GM21423 (cell line): ENCODE data around the gene FILIP1.
A peak's percentile ranks its signal among the peaks of the same experiment; 100 is the strongest.

ENCODE experiments used
- ATAC-seq: cut with Tn5 transposase; IDR thresholded peaks from one replicate; pipeline ENCODE4 v1.9.1; 2021; ENCODE audit warnings: mild to moderate bottlenecking, moderate library complexity; ENCODE audit not compliant: unreplicated experiment

FILIP1 gene

DNA sequence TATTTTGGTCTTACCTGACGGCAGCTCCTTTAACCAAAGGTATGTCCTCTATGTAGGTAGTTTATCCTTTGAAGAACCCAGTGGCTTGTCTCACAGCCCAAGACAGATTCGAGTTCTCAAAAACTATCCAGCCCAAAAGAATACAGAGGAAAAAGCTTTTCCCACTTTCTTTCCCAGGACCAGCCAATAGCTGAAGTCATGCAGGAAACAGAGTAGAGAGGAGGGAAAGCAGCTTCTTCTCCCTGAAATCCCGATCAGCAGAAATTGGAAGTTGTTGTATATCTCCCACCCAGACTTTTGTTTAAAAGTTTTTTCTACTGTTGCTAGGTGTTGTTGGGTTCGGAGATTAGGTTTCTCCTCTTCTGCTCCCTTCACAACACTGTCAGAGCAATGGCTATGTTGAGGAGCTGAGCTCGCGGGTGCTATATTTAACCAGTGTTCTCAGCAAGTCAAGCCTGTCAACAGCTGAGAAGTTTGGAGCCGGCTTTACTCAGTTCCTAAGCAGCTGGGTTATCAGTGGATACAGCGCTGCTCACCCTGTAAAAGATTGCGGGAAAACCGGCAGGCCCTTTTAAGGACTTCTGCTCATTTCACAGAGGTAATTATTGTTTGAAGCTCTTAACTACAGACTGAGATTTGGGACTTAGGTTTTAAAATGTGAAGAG, at the start of gene FILIP1:
Gene FILIP1 (minus strand): TSS at position 401 of the 665 bp plus-strand sequence. CDS start 78,828 bp downstream, outside the sequence.
- ATAC-seq, result no peak

- no peak for ATAC-seq
Measured at GRCh38 chr6:75543311-75543710, 49.7 kb upstream of the FILIP1 start.

GRCh38 chr6:75539136-75539535, 45.5 kb upstream of the FILIP1 start:
- no peak for ATAC-seq

- ATAC-seq, result no peak
Measured at GRCh38 chr6:75532521-75532920, 38.9 kb upstream of the FILIP1 start.

- ATAC-seq, result no peak
Measured at GRCh38 chr6:75531174-75531573, 37.6 kb upstream of the FILIP1 start.

- no peak for ATAC-seq
Measured at GRCh38 chr6:75530696-75531095, 37.1 kb upstream of the FILIP1 start.

DNA sequence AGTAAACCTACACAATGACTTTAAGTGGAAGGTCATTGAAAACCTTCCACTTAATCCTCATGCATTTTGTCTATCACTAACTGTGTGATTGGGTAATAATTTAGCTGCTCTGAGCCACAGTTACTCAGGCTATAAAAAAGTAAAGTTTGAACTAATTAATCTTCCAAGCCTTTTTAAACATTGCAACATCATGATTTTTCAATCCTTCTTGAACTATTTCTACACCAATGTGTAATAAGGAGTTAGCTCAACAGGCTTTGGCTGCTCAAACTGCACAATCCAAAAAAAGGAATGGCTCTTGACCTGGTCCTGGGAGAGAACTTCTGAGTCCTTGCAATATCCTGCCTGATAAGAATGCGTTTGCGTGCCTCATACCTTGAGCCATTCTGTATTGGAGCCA, 34.8 kb upstream of the FILIP1 start:
- ATAC-seq, result no peak

DNA sequence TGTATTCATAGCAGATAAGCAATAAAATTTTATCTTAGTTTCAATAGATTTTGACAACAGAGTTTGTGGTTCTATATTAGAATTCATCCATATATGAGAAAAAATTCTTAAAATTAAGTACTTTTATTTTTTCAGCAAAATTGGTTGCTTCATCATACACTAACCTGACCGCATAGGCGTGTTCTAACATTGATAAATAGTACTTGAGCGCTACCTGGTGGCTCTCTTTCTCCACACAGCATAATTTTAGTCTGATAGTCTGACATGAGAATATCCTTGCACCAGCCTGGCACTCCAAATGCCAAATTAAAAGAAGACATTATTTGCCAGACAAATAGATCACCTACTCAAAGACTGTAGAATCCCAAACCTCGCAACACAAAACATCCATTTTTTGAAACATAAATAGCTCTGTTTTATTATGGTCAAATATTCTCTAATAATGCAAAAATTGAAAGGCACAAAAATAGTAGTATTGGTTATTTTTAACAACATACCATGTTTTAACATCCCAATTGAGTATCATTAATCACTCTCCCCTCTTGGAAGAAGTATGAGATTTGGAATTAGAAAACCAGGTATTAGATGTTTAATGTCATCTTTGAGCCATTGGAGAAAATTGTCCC, 33.0 kb upstream of the FILIP1 start:
- ATAC-seq, result peak; percentile 88

- no peak for ATAC-seq
Measured at GRCh38 chr6:75525682-75526081, 32.1 kb upstream of the FILIP1 start.

DNA sequence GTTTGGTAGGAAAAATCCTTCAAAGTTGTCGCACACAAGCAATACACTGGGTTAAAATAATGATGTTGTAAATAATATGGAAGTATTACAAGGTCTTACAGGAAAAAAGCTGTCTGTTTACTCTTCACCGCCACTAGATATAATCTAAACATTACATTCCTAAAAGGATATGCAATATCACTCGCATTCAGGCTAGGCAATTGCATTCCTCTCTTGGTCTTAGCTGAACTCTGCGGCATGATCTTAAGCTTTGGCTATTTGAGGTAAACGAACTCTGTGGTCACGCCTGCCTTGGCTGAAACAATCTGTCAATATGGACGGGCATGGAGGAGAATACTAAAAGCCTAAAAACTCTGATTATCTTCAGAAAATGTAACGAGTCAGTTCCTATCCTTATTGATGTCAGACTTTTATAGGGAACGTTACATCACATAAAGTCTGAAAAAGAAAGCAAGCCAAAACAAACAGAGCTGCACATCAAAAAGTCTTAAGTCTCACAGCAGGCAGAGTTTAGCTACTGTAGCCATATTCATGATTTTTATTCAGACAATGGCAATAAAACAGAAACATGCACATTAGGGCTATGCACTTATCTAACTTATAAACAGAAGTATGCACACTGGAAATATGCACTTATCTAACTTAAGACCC, 30.8 kb upstream of the FILIP1 start:
- ATAC-seq, result no peak

GRCh38 chr6:75516757-75517156, 23.2 kb upstream of the FILIP1 start:
- ATAC-seq, result no peak

- no peak for ATAC-seq
Measured at GRCh38 chr6:75512591-75512990, 19.0 kb upstream of the FILIP1 start.

DNA sequence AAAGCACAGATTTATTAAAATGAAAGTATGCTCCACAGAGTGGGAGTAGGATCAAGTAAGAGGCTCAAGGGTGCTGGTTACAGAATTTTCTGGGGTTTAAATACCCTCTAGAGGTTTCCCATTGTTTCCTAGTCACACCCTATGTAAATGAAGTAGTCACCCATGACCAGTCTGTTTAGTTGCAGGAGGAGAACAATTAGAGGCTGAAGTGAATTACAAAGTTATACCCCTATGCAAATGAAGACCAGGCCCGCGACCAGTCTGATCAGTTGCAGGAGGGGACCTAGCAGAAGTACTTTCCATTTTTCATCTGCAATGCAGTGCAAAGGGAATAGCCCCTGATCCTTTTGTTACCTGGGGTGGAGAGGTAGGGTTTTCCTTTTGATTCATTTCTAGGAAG, 11.8 kb upstream of the FILIP1 start:
- ATAC-seq, result no peak

DNA sequence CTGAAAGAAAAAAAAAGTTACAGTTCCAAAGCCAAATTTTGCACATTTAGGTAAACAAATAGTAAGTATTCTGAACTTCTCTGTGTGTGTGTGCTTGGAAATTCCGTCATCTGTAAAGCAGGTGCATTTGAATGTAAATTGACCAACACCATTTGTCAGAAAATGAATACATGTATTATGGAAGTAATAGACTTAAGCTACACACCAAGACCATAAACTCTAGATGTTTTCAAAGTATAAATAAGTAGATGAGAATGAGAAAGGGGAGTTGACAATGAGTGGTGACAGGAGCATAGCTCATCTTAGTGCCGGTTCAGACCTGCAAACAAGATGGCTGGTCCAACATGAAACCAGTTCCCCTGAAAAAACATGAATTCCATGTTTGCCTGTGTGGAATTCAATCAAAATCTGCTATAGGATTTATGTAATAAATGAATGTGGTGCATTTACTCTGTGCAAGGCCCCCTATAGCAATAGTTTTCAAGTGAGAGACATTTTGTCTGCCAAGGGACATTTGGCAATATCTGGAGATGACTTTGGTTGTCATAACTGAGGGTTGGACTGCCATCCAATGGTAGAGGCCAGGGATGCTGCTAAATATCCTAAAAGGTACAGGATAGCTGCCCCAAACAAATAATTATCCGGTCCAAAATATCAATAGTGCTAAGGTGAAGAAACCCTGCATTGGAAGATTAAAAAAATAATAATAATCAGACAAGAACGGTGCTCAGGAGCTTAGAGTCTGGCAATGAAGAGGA, 11.0 kb upstream of the FILIP1 start:
- no peak for ATAC-seq

- ATAC-seq, result no peak
Measured at GRCh38 chr6:75503291-75503690, 9.7 kb upstream of the FILIP1 start.

- no peak for ATAC-seq
Measured at GRCh38 chr6:75502884-75503283, 9.3 kb upstream of the FILIP1 start.

DNA sequence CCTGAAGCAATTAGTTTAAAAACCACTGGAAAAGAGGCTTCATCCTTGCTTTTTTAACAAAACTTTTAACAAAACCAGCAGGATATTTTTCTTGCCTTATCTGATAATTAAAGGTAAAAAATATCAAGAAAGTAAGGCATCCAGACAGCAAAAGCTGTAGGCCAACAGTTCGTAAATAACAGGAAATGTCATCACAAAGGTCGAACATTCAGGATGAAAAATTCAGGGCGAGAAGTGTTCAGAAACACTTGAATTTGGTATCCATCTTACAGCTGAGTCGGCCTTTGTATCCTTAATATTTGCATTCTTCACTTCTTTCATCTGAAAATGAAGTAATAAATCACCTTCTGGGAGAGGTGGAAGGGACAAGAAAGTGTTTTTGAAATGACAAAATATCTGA, 8.2 kb upstream of the FILIP1 start:
- ATAC-seq, result no peak

GRCh38 chr6:75499640-75500039, 6.0 kb upstream of the FILIP1 start:
- no peak for ATAC-seq

GRCh38 chr6:75498862-75499261, 5.3 kb upstream of the FILIP1 start:
- ATAC-seq, result no peak

- ATAC-seq, result no peak
Measured at GRCh38 chr6:75497994-75498393, 4.4 kb upstream of the FILIP1 start.

- ATAC-seq, result no peak
Measured at GRCh38 chr6:75495011-75495410, 1.4 kb upstream of the FILIP1 start.

DNA sequence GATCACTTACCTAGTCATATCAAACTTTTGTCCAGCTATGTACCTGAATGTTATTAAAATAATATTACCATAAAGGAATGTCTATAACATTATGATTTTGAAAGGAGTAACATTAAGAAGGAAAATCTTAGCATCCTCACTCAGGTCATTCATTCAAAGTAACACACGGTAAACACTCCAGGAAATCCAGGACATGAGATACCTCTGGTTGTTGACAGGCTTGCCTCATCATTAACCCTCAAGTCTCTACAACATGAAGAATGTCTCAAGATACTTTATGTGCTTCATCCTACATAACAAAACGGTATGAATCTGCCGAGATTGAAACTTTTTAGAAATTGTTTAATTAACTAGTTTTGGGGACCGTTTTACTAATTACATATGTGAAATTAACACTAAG, 690 bp upstream of the FILIP1 start:
- no peak for ATAC-seq
